Panc1 (cell line): Measurements from ENCODE around the gene FBXL5. TPM values are rescaled to one million over a fixed set of nuclear protein-coding genes. Genes with fewer than 3 reads are reported as not detected.

Experiments used
- ATAC-seq: fragments of 200-7000 bp; cut with Tn5 transposase; 2 replicates; pipeline ENCODE4 v1.9.1; 2020; ENCODE audit warnings: mild to moderate bottlenecking, moderate library complexity
- BruUV-seq: library from RNA; stranded (reverse); fragments of 400-500 nt; replicated peaks from 2 replicates; lab custom pipeline; 2021; lab: Mats Ljungman, UMichigan
- CTCF ChIA-PET: fragments of 300-600 bp; sonication (Branson Sonifier 250); formaldehyde crosslinking; loops from one replicate; lab custom pipeline; 2022; ENCODE audit warnings: antibody characterized with exemption; lab: Charles Lee
- POLR2A ChIA-PET: fragments of 300-600 bp; sonication (Branson Sonifier 250); formaldehyde crosslinking; loops from one replicate; lab custom pipeline; 2022; ENCODE audit warnings: antibody characterized with exemption; lab: Charles Lee
- DNase-seq: peaks from one replicate; pipeline ENCODE4 v3.0.0-alpha.2; 2010; ENCODE audit warnings: low read depth, low spot score
- H3K27ac ChIP-seq: 2 replicates; pipeline ENCODE4 v1.5.1; 2011; ENCODE audit warnings: mild to moderate bottlenecking, low read length, inconsistent platforms
- H3K27me3 ChIP-seq: fragments of 200-500 bp; sonication (Bioruptor generic); 2 replicates; pipeline ENCODE4 v1.6.0; 2014; ENCODE audit warnings: low read length, inconsistent platforms; ENCODE audit not compliant: control insufficient read depth, insufficient read depth
- H3K36me3 ChIP-seq: fragments of 200-500 bp; sonication (Bioruptor generic); 2 replicates; pipeline ENCODE4 v1.5.1; 2014; ENCODE audit warnings: inconsistent platforms, mild to moderate bottlenecking, low read length, moderate library complexity; ENCODE audit not compliant: control insufficient read depth, insufficient read depth
- H3K4me1 ChIP-seq: 2 replicates; pipeline ENCODE4 v1.5.1; 2011; ENCODE audit warnings: inconsistent platforms, mild to moderate bottlenecking, low read length, moderate library complexity; ENCODE audit not compliant: control insufficient read depth, insufficient read depth
- H3K4me3 ChIP-seq, 2 experiments: 2 replicates each; pipeline ENCODE4 v1.5.1; 2011 to 2012; ENCODE audit warnings: low read depth in 2 of 2, low read length in 2 of 2, mild to moderate bottlenecking in 2 of 2, inconsistent platforms in 1 of 2, moderate library complexity in 1 of 2
- H3K9me3 ChIP-seq: fragments of 200-500 bp; sonication (Bioruptor generic); 2 replicates; pipeline ENCODE4 v1.5.1; 2014; ENCODE audit warnings: low read depth, mild to moderate bottlenecking, inconsistent platforms, low read length, moderate library complexity; ENCODE audit not compliant: control insufficient read depth, insufficient read depth
- CTCF ChIP-seq: fragments of 450-650 bp; IDR thresholded peaks from 2 replicates; pipeline ENCODE4 v1.5.1; 2017; ENCODE audit warnings: mild to moderate bottlenecking
- POLR2AphosphoS5 ChIP-seq: IDR thresholded peaks from 2 replicates; pipeline ENCODE4 v1.6.1; 2012; ENCODE audit warnings: mild to moderate bottlenecking, low read depth, low read length, moderate library complexity
- SIN3A ChIP-seq: IDR thresholded peaks from 2 replicates; pipeline ENCODE4 v1.6.1; 2012; ENCODE audit warnings: low read depth, mild to moderate bottlenecking, low read length, moderate library complexity, borderline replicate concordance; ENCODE audit not compliant: insufficient read depth
- TCF7L2 ChIP-seq: IDR thresholded peaks from 2 replicates; pipeline ENCODE4 v1.6.1; 2011; ENCODE audit warnings: mild to moderate bottlenecking, low read depth, low read length, inconsistent platforms
- in situ Hi-C: cut with HindIII; loops from 2 replicates; pipeline ENCODE4 v1.10.0; 2016; ENCODE audit warnings: low sequenced_read_pairs, low pct_unique_long_range_greater_than_20kb
- intact Hi-C: fragments of 100-400 bp; cut with micrococcal nuclease; formaldehyde crosslinking; loops from one replicate; pipeline ENCODE4 v1.10.0; 2022; ENCODE audit not compliant: unreplicated experiment
- total RNA-seq: library from RNA; stranded (reverse); gene quantifications from one replicate; pipeline ENCODE4 v1.2.1, GENCODE V29; 2021; ENCODE audit not compliant: unreplicated experiment
- TF ChIP-seq, protein P1 (sequence below), 2 experiments: IDR thresholded peaks; 2 replicates each; pipeline ENCODE4 v1.6.1; 2011 to 2012; ENCODE audit warnings: low read depth in 2 of 2, control low read depth in 1 of 2, low read length in 1 of 2, mild to moderate bottlenecking in 1 of 2, moderate library complexity in 1 of 2; ENCODE audit not compliant: insufficient read depth in 1 of 2

The FBXL5 gene
- total RNA-seq, 1 experiment from 2014 or later: 20.2 TPM

- no peak for TF ChIP-seq CTCF
- no peak for TF ChIP-seq TCF7L2
- no peak for TF ChIP-seq SIN3A
- no peak for TF ChIP-seq POLR2AphosphoS5
- TF ChIP-seq, protein P1, sequence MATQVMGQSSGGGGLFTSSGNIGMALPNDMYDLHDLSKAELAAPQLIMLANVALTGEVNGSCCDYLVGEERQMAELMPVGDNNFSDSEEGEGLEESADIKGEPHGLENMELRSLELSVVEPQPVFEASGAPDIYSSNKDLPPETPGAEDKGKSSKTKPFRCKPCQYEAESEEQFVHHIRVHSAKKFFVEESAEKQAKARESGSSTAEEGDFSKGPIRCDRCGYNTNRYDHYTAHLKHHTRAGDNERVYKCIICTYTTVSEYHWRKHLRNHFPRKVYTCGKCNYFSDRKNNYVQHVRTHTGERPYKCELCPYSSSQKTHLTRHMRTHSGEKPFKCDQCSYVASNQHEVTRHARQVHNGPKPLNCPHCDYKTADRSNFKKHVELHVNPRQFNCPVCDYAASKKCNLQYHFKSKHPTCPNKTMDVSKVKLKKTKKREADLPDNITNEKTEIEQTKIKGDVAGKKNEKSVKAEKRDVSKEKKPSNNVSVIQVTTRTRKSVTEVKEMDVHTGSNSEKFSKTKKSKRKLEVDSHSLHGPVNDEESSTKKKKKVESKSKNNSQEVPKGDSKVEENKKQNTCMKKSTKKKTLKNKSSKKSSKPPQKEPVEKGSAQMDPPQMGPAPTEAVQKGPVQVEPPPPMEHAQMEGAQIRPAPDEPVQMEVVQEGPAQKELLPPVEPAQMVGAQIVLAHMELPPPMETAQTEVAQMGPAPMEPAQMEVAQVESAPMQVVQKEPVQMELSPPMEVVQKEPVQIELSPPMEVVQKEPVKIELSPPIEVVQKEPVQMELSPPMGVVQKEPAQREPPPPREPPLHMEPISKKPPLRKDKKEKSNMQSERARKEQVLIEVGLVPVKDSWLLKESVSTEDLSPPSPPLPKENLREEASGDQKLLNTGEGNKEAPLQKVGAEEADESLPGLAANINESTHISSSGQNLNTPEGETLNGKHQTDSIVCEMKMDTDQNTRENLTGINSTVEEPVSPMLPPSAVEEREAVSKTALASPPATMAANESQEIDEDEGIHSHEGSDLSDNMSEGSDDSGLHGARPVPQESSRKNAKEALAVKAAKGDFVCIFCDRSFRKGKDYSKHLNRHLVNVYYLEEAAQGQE (IDR thresholded peaks at IDR 0.05; ENCODE audit: insufficient read depth in 1 of 2, low read depth in 2 of 2, low read length in 1 of 2): no peak
- intact Hi-C loops: no loop called here
- in situ Hi-C loops: no loop called here
- Histone ChIP-seq H3K27me3 (no peaks in the 10 kb centered on the region), H3K27ac (no peak overlapping the region), H3K36me3 (no peaks in the 10 kb centered on the region), H3K4me1 (no peaks in the 10 kb centered on the region), H3K9me3 (no peaks in the 10 kb centered on the region), H3K4me3 (no peak overlapping the region)
- no TSS peak for BruUV-seq
- POLR2A ChIA-PET: no interaction called here
- no peak for DNase-seq
- no peak for ATAC-seq
- CTCF ChIA-PET: no interaction called here
Observed at GRCh38 chr4:15612136-15612535, 43.0 kb downstream of the FBXL5 start.

- Histone ChIP-seq H3K36me3 (no peaks in the 10 kb centered on the region), H3K4me1 (no peaks in the 10 kb centered on the region), H3K27me3 (no peaks in the 10 kb centered on the region), H3K27ac (no peak overlapping the region), H3K4me3 (no peak overlapping the region), H3K9me3 (no peaks in the 10 kb centered on the region)
- in situ Hi-C loops (no loop called here), intact Hi-C loops (no loop called here)
- no TSS peak for BruUV-seq
- TF ChIP-seq SIN3A (no peak), TCF7L2 (no peak), POLR2AphosphoS5 (no peak), CTCF (no peak)
- TF ChIP-seq, protein P1 (IDR thresholded peaks at IDR 0.05; ENCODE audit: insufficient read depth in 1 of 2, low read depth in 2 of 2, low read length in 1 of 2): no peak
- DNase-seq: no peak
- ATAC-seq: no peak
- POLR2A ChIA-PET: no interaction called here
- CTCF ChIA-PET: no interaction called here
Observed at GRCh38 chr4:15610855-15611254, 44.3 kb downstream of the FBXL5 start.
